Germinal center (tissue), 1 donor: ENCODE data around the gene ACSM6.

Source experiments
- DNase-seq: peaks from one replicate; pipeline ENCODE4 v3.0.0; 2012; ENCODE audit warnings: mixed read lengths, low spot score

Gene ACSM6

GRCh38 chr10:95273393-95274312, 79.6 kb downstream of the ACSM6 start:
- no peak for DNase-seq

- DNase-seq, result no peak
Observed at GRCh38 chr10:95275726-95276366, 81.8 kb downstream of the ACSM6 start.

- no peak for DNase-seq
Observed at GRCh38 chr10:95276367-95277200, 82.5 kb downstream of the ACSM6 start.

- no peak for DNase-seq
Observed at GRCh38 chr10:95277201-95277570, 83.1 kb downstream of the ACSM6 start.

- DNase-seq, result no peak
Observed at GRCh38 chr10:95277614-95278013, 83.6 kb downstream of the ACSM6 start.
